ENCODE data around the gene S100G.

Gene S100G

DNA sequence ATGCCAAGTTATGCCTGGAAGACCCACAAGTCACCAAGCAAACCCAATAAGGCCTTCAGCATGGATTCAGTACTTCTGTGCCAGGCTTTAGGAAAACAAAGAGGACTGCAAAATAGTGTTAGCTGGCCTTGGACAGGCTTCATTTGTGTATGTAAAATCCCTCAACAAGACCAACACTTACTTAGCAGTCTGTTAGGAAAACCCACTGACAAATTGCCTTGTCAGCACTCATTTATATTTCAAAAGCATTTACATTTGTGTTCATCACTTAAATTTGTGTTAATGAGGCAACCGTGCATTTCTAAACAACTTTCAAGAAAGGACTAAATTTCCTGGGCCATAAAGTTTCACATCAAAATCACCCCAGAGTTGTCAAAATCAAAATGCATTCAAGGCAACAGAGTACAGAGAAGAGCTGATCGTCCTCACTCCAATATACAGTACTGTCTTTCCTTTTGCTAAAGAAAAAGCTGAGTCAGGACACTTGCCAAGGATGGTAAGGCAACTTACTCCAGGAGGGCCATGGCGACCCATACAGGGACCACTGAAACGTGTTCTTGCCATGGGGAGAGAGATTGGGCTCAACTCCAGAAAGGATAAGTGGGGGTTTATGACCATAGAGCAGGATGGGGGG lies 1.6 kb downstream of the S100G start:
- no peak for DNase-seq

DNA sequence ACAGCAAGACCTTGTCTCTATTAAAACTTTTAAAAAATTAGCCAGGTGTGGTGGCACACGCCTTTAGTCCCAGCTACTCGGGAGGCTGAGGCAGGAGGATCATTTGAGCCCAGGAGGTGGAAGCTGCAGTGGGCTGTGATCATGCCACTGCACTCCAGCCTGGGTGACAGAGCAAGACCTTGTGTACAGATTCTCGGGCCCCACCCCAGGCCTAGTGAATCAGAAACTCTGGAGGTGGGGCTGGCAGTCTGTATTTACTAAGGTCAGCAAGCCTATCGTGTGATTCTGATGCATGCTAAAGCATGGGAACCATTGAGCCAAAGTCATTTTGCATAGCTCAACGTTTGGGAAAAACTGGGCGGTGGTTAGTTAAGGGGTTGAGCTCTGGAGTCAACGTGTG lies 3.5 kb downstream of the S100G start:
- no peak for DNase-seq

DNA sequence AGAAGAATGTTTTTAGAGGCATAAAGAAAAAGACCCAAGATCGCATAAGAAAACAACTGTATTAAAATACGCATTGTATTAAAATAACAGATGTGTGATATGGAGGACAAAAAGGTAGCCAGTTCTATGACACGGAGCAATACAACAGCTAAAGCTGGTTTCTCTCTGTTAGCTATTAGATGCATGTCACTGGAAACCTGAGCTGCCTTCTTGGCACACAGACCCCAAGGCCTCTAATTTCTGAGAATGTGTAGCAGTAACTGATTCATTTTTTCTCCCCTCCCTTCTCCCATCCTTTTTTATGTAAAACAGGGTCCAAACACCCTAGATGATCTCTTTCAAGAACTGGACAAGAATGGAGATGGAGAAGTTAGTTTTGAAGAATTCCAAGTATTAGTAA lies 4.1 kb downstream of the S100G start:
- DNase-seq: no peak

DNA sequence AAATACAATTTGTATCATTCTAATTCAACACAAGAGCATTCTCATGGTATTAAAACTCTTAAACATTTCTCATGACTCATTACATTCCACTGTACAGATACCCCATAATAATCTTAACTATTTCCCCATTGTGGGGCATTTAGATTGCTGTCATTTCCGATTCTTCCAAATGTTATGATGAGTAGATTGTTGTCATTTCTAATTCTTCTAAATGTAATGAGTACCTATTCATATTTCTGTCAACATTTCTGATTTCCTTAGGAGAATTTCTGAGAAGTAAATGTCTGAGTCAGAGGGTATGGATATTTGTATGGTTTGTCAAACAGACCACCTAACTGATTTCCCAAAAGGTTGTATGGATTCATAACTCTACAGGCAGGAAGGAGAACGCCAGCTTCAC lies 8.3 kb downstream of the S100G start:
- no peak for DNase-seq

DNA sequence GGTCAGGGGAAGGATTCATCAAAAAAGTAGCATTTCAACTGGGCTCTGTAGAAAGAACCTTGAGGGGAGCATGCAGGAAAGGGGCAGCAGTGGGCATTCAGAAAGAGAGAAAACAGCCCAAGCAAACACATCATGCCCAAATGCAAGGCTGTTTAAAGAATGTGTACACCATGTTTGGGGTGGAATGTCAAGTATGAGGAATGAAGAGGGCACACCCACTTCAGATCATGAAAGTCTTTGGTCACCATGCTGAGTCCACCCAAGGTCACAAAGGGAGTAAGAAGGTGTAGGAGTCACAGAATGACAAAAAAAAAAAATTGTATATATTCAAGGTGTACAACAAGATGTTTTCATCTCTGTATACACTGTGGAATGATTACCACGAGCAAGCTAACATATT lies 9.4 kb downstream of the S100G start:
- DNase-seq: no peak

DNA sequence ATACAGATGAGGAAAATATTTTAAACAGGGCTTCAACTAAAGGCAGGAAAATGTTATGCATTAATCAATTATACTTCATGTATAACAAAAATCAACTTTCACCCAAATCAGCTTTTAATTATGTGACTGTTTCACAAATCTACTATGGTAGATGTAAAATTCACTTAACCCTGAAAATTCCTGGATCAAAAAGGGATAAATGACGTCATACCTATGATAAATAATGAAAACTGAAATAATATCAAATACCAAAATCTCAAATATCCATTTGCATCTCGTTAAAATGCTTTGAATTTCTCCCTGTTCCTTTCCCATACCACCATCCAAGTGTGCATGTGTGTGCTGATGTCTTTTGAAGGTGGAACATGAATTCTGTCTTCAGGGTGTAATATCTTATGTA lies 11.5 kb downstream of the S100G start:
- DNase-seq: no peak

DNA sequence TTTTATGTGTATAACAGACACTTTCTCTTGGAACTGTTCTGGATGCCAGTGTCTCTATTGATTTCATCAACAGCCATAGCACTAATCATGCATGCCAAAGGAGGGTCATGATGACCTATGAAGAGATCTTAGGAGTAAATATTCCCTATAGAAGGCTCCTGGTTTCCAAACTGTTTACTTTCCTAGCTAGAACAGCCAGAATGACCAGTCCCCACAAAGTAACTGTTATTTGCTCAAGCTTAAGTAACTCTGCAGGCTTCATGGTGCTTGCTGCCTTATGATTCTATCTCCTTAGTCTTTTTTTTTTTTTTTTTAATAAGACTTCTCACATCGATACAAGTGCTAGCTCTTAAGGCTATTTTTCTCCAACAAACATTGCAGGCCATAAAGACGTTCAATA lies 12.4 kb downstream of the S100G start:
- DNase-seq: no peak

DNA sequence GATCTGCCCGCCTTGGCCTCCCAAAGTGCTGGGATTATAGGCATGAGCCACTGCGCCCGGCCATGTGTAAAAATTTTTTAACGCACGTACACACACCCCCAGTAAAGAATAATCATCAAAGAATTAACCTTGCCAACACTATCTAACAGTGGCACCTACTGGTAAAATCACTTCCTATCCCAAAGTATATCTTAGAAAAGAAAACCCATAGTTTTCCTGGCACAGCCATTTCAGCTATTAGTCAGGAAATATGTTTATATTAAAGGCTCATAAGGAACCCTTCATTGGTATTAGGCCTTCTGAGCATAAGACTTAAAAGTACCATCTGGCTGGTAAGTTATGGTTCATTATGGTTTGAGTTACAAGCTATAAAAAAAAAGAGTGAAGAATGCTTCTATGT lies 14.1 kb downstream of the S100G start:
- no peak for DNase-seq

DNA sequence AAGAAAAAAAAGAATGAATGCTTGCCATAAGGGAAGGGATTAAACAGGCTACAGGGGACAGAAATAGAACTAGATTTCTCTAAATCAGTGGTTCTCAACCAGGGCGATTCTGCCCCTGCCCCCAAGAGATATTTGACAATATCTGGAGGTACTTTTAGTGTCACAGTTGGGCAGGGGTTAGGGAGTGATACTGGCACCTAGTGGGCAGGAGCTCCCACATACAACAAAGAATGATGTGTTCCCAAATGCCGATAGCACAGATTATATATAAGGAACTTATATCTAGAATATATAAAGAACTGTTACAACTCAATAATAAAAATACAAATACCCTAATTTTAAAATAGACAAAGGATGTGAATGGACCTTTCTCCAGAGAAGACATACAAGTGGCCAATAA lies 14.7 kb downstream of the S100G start:
- DNase-seq: no peak

DNA sequence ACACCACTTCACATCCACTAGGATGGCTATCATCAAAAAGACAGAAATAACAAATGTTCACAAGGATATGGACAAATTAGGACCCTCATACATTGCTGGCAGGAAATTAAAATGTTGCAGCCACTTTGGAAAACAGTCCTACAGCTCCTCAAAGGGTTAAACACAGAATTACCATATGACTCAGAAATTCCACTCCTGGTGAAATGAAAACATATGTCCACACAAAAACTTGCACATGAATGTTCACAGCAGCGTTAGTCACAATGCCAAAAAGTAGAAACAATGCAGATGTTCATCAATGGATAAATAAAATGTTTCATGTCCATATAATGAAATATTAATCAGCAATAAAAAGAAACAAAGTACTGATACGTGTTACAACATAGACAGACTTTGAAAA lies 15.1 kb downstream of the S100G start:
- no peak for DNase-seq

DNA sequence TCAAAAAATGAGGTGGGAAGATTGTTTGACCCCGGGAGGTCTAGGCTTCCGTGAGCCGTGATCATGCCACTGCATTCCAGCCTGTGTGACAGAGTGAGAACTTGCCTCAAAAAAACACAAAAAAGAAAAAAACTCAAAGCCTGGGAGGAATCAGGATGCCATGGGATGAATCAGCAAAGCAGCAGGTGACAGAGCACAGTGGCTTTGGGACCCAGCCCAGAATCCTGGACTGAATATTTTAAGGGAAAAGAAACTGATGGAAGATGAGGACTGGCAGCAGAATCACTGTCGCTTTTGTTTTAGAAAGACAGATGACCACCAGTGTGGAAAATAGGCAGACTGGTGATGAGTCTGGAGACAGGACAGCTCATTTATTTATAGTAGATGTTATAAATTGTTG lies 16.6 kb downstream of the S100G start:
- DNase-seq: no peak

DNA sequence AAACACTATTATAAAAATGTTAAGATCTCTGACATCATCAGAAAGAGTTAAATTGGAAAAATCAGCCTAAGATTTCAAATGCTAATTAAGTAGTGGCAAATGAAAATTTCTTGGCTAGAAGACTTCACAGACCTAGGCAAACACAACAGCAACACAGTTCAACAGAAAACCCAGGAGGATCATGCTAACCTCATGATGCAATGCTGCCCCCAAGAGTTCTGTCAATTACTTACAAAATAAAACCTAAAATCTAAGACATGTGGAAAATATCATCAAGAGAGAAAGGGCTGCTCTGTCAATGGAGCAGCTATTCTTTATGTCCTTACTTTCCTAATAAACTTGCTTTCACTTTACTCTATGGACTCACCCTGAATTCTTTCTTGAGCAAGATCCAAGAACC lies 21.0 kb downstream of the S100G start:
- DNase-seq: peak in 1 of 2 experiments; percentile 2

DNA sequence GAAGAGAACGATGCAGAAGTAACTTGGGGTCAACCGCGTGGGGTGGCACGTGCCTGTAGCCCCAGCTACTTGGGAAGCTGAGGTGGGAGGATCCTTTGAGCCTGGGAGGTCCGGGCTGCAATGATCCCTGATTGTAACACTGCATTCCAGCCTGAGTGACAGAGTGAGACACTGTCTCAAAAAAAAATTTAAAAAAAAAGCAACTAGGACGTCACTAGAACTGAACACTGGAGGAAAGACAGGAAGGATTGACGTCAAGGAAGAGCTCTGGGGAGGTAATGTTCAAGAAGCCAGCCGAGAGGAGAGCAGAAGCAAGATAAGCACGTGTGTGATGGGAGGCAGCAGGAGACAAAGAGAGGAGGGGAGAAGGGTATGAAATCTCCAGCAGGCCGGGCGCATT lies 28.7 kb downstream of the S100G start:
- DNase-seq: no peak

DNA sequence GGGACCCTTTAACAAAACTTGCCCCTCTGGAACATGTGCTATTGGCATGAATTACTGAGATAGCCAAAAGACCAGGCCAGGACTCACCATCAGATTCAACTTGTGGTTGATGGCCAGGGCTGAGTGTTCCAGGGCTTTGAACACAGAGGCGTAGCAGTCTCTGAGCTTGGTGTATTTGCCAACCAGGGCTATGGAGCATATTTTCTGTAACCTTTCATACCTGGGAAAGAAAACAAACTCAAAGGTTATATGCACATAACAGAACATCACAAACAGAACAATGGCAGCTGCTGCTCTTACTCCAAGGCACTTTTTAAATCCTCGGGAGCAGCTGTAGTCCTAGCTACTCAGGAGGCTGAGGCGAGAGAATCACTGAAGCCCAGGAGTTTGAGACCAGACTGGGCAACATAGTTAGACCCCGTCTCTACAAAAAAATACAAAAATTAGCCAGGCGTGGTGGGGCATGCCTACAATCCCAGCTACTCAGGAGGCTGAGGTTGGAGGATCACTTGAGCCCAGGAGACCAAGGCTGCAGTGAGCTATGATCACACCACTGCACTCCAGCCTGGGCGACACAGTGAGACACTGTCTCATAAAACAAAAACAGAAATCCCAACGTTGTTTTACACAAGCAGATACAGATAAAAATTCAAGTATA lies 33.2 kb downstream of the S100G start:
- DNase-seq: no peak

DNA sequence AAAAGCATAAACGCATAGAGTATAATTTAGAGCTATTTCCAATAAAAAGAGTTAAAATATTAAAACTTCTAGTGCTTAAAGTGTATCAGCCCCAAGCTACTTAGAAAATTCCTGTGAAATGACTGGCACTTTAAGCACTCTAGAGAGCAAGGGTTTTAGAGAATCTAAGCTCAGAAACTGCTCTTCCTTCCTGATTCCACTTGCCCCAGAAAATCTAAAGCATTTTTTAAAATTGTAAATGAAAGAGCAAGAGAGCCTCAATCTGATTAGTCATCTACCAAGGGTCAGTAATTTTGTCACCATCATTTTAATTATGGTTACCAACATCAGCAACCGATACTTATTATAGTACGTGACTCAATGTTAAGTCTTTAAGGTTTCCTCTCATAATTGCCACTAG lies 37.6 kb downstream of the S100G start:
- DNase-seq: no peak

DNA sequence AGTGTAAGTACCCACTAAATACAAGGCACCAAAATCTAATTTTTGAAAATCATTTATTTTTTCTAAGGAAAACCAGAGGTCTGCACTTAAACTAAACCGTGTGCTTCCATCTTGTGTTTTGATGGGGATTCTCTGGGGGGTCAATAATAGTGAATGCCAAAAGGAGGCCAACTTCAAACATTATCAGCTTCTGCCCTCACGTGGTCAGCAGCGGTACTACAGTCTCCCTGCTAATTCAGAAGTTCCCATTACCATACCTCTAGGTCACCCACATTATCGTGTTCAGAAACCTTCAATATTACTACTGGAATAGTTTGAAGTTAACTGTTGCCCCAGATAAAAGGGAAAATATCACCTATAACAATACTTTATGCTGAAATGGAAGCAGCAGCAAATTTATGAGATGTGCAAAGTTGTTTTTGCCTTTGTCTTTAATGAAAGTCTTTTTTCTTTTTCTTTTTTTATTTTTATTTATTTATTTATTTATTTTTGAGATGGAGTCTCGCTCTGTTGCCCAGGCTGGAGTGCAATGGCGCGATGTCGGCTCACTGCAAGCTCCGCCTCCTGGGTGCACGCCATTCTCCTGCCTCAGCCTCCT lies 45.2 kb downstream of the S100G start:
- DNase-seq: peak in 1 of 2 experiments; percentile 10

DNA sequence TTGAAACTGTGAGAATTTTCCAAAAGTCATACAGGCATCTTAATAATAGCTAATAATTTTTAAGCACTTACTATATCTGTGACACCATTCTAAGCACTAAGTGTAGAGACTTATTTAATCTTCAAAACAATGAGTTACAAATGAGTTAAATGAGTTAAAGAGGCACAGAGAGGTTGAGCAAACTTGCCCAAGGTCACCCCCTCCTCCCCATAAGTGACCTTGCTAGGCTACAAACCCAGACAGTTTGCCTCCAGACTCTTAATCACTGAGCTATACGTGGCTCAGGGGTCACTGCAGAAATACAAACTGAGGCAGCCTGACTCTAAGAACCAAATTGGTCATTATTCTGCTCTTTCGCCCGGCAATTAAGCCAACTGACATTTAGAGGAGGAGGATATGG lies 47.0 kb downstream of the S100G start:
- no peak for DNase-seq

DNA sequence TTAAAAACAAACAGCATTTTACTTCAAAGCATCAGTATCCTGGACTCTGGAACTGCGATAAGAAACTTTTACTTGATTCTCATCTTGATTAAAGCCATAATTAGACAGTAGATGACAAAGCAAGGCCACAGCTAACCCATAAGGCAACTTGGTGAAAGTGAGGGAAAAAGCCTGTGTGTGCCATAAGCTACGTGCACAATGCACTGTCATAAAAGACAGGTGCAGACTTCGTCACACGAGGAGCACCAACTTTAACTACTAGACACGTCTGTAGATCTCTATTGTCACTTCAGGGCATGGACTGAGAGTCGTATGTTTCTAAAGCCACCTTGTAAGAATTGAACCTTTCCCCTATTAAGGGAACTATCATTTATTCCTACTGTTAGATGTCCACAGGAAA lies 49.4 kb downstream of the S100G start:
- no peak for DNase-seq

DNA sequence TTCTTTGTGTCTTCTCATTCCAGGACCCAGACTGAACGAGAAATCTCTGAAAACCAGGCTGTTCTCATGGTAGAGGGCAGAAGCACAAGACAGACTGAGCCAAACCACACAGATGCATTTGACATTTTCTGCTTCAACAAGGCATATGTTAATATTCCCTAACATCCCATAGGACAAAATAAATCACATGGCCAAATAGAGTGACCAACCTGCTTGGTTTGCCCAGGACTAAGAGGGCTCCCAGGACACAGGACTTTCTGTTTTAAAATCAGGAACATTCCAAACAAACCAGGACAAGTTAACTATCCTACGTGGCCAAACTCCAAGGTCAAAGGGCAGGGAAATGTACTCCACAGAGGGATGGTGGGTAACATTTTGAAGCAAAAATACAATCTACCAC lies 50.8 kb downstream of the S100G start:
- no peak for DNase-seq

DNA sequence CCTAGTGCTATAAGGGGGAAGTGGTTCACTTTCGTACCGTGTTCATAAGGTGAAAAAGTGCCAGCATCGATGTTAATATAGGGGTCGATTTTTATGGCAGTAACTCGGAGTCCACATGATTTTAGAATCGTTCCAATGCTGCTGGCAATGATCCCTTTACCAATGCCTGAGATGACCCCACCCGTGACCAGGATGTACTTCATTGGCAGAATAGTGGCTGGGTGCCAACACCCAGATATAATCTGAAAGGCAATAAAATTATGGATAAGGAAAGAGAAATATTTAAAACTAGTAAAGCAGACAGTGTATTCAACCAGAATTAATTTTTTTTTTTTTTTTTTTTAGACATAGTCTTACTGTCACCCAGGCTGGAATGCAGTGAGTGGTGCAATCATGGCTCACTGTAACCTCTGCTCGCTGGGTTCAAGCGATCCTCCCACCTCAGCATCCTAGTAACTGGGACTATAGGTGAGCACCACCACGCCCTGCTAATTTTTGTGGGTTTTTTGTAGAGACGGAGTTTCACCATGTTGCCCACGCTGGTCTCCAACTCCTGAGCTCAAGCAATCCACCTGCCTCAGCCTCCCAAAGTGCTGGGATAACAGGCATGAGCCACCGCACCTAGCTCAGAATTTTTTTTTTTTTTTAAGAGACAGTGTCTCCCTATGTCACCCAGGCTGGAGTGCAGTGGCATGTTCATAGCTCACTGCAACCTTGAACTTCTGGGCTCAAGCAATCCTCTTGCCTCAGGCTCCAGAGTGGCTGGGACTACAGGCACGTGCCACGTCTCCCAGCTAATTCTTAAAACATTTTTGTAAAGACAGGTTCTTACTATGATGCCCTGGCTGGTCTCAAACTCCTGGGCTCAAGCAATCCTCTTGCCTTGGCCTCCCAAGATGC lies 53.0 kb downstream of the S100G start:
- no peak for DNase-seq
